Pulmonary artery endothelial cell (primary cell): ENCODE results near the gene NPY4R. TPM values are rescaled to one million over a fixed set of nuclear protein-coding genes. Genes with fewer than 3 reads are reported as not detected.
"Not testable (repeated sequence)": the region's sequence is repeated elsewhere in the genome, so short reads cannot be mapped to it uniquely, and the experiment has no call there.

Source experiments
- DNase-seq: peaks from one replicate; pipeline ENCODE4 v3.0.0-alpha.2; 2011; ENCODE audit warnings: low read depth, low spot score
- total RNA-seq: library from RNA; depleted of rRNA; stranded (reverse); fragments of >200 nt; gene quantifications from 2 replicates; pipeline ENCODE4 v1.2.3, GENCODE V29; 2014

NPY4R gene
- total RNA-seq, 1 donor from 2014 or later = not detected

DNA sequence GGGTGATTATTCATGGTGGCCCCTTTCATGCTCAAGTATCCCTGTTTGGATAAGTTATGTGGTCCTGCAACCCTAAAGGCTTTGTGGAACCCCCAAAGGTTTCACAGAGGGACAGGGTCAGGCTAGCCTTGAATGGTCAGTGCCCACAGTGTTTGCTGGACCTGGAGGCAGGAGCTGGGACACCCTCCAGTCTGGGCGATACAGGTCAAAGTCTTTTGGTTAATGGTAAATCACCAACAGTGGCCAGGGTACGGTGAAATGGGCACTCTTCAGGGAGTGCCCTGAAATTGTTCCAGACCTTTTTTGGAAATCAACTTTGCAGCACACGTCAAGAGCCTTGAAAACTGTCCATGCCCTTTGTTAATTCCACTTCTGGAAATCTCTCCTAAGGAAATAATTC, 8.7 kb downstream of the NPY4R start:
- not testable (repeated sequence) for DNase-seq

DNA sequence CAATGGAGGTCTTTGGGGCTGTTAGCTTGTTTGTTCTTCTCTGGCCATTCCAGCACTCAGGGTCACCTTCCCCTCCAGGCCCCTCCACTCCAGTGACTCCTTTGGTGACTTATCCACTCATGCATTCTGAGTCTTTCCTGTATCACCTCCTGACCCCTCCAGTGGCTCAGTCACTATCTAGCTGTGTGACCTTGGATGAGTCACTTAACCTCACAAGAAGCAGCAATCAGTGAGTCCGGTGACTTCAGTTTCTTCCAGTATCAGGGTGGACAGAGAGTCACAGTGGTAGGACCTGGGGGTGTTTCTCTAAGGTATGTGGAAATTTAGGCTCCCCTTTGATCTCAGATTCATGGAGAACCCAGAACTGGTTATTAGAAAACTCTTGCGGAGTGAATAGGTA, 9.8 kb downstream of the NPY4R start:
- not testable (repeated sequence) for DNase-seq

DNA sequence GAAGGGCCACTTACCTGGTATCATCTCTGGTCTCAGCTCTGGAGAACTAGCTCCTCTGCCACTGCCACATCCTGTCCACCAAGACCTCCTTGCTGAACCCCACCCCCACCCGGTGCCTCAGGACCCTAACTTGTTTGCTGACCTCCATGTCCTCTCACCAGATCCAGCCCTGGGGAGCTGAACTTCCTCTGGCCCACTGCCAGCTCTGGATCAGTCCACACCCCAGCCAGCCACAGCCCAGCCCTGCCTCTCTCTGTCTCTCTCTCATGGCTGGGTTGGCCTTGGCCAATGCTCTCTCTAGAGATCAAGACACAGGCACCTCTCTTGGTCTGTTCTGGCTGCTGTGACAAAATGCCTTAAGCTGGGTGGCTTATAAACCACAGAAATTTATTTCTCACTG, 14.4 kb downstream of the NPY4R start:
- DNase-seq = not testable (repeated sequence)

DNA sequence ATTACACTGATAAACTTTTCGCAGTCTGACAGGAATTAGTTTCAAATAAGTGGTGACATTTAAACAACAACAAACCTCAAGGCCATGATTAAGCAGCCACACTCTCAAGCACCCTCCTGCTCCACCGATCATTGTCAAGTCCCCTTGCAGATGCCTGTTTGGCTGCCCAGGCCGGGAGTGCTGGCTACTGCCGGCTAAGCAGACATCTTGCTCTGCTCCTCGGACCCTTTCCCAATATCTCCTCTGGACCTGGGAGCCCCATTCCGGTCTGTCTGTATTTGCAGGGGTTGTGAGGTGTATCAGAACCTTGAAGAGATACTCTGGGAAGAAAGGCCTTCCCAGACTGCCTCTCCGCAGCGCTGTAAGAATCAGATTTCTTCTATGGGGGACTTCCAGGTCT, 14.9 kb downstream of the NPY4R start:
- not testable (repeated sequence) for DNase-seq

DNA sequence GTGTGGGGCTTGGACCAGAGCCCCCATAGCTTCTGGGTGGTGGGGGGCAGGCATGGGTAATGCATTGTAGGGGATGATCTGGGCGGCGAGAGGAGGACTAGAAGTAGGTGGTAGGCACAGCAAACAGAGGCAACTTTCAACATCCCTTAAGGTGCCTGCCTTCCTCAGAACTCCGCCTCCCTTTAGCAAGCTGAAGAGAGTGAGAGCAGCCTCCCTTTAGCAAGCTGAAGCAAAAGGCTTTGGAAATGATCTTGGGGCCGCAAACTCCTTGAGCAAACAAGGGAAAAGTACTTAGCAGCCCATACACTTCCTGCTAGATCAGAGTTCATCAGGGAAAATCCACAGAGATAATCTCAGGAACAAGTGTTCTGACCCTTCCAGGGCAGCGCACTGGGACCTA, 18.3 kb downstream of the NPY4R start:
- DNase-seq = not testable (repeated sequence)

DNA sequence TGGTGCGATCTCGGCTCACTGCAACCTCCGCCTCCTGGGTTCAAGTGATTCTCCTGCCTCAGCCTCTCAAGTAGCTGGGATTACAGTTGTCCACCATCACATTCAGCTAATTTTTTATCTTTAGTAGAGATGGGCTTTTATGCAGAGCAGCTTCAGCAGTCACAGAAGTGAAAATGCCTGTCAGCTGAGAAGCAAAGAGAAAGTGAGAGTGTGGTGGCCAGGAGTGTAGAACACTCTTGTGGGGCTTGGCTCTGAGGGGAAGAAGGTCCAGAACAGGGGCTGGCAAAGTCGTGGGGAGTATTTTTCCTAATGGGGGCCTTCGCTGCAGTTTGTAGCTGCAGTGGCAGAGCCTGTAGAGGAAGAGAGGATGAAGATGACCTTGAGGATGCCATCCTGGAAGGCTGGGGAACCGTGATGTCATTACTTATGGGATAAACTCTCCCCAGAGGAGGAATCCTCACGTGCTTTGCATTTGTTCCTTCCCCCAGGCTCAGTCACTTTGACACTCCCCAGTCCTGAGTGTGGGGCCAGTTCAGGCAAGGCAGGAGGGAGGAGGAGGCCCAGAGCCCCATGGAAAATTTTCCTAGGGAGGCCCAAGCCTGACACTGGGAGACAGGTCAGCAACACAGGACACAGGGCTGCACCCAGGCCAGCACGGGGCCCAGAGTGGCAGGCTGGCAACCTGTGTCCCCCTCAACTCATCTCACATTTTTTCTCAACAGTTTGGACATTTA, 20.2 kb downstream of the NPY4R start:
- not testable (repeated sequence) for DNase-seq

DNA sequence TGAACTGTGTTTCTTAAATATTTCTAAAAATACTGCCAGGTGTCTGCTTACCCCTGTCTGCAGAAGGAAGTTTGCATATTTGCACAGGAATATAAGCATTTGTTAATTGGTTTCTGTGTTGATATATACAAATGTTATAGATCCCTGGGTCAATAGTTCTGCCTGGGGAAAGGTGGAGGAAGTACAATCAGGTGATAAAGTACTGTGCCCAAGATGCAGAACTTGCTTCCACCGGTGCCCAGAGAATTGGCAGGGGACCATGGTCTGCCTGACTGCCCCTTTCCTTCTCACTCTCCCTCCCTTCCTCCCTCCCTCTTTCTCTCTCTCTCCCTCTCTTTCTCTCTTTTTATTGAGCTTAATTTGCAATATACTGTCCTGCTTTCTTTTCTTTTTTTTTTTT, 22.3 kb downstream of the NPY4R start:
- DNase-seq = not testable (repeated sequence)

DNA sequence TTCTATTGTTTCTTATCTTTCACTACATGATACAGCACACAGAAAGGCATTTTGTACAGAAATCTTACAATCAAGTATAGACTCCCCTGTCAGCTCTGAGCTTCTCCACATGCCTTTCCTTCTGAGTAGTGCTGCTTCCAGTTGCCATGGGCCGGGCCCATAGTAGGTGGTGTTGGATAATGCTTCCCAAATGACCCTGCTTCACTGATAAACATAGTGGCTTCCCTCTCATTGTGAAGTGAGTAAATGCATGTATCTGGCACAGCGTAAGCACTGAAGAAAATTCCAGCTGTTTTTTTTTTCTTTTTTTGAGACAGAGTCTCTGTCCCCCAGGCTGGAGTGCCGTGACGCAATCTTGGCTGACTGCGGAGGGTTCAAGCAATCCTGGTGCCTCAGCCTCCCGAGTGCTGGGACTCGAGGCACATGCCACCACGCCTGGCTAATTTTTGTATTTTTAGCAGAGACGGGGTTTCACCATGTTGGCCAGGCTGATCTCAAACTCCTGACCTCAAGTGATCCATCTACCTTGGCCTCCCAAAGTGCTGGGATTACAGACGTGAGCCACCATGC, 23.0 kb downstream of the NPY4R start:
- not testable (repeated sequence) for DNase-seq

DNA sequence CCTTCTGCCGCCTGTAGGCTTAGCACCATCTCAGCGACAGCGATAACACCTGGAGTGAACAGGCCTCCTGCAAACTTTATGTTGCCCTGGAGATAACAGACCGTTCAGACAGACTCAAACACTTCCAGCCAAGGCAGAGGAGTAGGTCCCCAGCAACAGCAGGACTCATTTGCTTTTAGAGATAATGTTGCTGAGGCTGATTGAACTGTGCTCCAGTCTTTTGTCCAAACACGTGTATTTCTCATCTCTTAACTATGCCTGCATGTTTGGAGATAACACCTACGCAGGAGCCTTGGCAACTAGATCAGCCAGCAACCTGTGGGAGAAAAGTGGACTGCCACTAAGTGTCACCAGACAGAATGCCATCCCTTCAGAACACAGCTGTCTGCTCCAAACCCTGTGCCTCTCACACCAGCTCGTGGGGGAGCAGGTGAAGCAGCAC, 23.9 kb downstream of the NPY4R start:
- DNase-seq = not testable (repeated sequence)

DNA sequence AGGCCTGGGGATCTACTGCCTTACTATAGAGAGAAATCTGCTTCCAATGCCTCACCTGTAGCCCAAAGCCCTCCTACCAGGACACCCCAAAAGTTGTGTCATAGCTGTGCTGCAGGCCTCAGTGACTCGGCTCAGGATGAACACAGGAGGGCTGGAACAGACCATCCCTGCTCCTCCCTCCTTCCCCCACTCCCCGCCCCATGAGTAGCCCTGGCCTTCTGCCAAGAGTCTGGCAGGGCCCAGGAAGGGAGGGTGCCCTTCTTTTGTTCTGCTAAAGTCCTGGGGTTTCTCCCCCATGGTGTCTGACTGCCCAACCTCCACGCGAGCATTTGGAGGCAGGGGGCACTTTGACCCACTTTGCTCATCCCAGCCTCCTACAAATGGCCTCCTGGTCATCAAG, 24.8 kb downstream of the NPY4R start:
- not testable (repeated sequence) for DNase-seq

DNA sequence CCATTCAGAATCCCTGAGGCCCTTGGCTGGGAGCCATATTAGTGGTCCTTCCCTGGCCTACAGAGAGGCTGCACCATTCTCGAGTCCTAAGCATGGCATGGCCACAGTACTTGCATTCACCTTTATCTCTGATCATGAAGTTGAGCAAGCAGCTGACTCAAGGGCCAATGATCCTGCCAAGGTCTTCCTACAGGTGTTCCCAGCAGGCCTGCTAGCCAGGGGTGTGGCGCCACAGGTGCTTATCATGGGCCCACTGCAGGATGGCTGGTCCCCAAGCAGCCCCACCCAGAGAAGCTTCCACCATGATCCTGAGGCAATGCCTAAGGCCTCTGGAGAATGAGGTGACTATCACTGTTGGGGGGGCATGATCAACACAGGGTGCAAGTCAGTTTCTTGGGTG, 42.2 kb downstream of the NPY4R start:
- not testable (repeated sequence) for DNase-seq

DNA sequence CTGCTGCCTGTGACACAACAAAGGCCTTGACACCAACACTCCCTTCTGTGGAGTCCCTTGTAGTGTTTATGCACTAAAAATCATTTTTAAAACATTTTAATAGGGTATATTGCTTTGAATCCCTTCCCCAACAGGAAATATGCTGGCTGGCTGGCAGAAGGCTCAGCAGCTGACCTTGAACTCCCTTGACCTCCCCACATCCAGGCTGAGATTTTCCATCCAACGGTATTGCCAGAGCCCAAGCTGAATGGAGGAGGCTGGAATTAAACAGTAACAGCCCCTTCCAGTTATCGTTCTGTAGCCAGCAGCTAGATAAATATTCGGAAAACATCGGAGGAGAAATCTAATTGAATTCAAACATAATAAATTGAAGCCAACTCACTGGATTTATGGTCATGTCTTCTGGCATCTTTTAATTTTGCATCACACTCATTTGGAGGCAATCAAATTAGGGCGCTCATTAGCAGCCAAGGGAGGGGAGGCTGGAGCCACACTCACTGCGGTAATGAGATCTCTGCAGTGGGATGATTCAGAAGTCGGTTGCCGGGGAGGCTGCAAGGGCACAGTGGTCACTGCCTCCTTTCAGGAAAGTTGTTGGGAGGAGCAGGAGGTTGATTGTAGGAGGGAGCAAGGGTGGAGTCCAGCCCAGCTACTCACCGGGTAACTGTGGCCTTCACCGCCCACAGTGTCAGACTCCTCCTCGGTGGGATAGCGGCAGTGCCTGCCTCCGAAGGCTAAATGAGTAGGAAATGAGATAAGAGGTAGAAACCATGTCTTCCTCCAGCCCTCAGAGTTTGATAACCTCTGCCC, 46.0 kb downstream of the NPY4R start:
- not testable (repeated sequence) for DNase-seq

DNA sequence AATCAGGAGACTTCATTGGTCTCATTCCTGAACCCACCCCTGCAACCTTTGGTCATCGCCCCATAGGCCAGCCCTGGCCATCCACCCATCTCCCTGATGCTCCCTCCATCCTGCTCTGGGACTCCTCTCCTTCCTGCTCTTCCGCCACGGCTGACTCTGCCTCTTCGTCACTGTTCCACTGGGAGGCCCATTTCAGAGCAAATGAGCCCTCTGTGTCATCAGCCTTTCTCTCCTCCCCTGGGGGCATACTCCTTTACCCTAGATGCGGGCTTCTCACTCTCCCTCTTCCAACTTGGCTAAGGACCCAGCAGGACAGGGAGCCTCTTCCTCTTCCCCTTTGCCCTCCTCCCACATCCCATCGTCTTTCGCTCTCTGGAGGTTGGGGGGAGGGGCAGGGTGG, 47.5 kb downstream of the NPY4R start:
- DNase-seq = not testable (repeated sequence)

DNA sequence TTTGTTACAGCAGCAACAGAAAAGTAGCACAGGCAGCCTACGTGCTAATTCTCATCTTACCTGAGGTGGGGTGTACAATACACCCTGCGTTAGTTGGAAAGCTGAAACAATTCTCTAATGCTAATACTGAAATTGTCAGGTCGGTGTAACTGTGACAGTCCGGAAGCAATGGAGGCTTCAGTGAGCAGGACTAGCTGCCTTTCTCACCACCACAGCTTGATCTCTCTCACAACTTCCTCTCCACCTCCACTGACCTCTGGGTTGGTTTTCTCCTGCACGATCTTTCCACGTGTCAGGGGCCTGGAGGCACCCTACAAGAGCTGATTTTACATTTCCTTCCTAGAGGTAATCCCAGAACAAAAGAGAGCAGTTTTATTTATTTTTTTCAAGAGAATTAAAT, 50.5 kb downstream of the NPY4R start:
- not testable (repeated sequence) for DNase-seq

DNA sequence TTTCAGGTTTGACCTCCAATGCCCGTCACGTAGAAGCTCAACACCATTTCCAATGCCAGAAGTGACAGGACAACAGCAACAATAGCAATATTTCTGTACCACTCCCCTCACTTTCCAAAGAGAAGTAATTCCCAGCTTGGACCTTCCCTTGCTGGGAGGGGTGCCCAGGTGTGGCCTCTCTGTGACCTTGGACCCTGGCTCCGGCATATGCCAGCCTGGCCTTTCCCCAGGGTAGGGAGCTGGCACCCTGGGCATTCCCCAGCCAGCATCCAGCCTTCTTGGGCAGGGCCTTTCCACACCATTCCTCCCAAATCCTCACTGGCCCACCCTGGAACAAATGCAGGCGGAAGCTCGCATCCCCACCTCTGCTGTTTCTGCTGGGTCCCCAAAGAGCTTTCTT, 53.1 kb downstream of the NPY4R start:
- DNase-seq = not testable (repeated sequence)

DNA sequence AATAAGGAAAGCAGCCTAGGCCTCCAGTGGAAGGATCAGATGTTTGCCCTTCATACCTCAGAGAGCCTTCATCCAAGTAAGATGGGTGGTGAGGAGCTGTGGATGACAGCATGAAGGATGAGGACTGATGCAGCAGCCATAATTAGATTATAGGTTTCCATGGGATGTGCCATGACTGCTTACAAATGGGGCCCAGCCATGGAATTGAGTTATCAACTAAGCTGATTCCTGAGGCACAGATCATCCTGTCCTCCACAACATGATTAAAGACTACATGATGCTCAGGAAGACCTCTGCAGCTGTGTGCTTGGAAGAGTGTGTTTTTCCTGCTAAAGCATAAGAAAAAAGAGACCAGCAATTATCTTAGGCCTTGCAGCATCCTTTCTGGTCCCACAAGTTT, 54.6 kb downstream of the NPY4R start:
- DNase-seq = not testable (repeated sequence)

Other genes with a start within 250 kb of the NPY4R start
- gene ANTXRL, start 179.0 kb downstream of the NPY4R start, total RNA-seq = not detected in 2 replicates
- gene ANXA8L1, start 90.2 kb downstream of the NPY4R start, total RNA-seq = 0.04 TPM in 1 of 2 replicates, not detected in the other
- not detected in 2 replicates for gene GPRIN2, start 90.7 kb upstream of the NPY4R start, total RNA-seq
- gene SYT15, start 113.2 kb upstream of the NPY4R start, total RNA-seq = 0.07 and 0.21 TPM in 2 replicates